HG03571 (cell line): ENCODE measurements around the gene SYNE1.
A peak's percentile ranks its signal among the peaks of the same experiment; 100 is the strongest.
"Not testable (repeated sequence)": the region's sequence is repeated elsewhere in the genome, so short reads cannot be mapped to it uniquely, and the experiment has no call there.

Experiments
- ATAC-seq: cut with Tn5 transposase; IDR thresholded peaks from one replicate; pipeline ENCODE4 v1.9.1; 2021; ENCODE audit not compliant: unreplicated experiment

The SYNE1 gene

DNA sequence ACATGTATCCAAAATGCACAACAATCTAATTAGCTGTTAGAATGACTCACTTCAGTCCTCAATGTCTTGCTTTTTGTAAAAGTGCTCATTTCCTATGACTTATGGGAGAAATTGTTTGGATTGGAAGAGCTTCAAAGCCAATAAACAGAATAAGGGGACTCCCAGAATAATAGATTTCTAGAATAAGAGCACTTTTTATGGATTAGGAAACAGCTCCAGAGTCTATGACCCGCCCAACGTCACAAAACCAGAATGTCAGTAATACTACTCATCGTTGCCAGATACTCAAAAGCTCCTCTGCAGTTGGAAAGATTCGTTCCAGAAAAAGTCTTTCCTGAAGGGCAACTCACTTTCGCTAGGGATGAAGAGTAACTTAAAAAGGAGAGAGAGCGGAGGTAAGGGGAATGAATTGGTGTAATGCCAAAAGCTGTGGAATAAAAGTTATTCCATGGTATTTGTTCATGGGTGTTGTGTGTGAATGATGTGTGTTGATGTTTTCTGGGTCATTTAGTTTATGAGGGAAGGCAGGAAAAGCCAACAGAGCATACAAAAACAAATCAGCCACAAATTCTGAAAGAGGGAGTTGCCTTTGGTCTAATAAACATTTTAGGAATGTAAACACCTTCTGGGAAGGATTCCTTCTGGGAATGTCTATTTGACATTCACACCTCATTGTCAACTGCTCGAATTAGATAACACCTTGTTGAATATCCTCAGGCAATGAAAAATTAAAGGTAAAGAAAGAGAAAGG is 64.6 kb downstream of the SYNE1 start:
- no peak for ATAC-seq

GRCh38 chr6:152571943-152572337 is 65.2 kb downstream of the SYNE1 start:
- no peak for ATAC-seq

DNA sequence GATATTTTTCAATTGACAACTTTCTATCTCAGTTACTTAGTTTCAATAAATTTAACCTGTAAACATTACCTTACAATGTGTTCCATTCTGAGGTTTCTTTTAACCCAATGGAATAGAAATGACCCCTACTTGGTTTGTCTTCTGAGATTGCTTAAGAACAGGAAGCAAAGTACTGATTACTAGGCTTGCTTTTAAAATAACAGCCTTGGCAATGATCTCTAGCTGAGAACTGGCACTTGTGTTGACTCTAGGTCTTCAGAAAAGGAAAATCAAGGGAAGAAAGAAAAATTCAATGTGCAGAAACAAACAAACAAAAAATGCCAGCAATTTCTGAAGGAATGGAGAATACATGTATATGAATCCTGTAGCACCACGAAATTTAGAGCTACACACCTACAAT is 66.1 kb downstream of the SYNE1 start:
- no peak for ATAC-seq

GRCh38 chr6:152566103-152566875 is 70.9 kb downstream of the SYNE1 start:
- ATAC-seq, result no peak

DNA sequence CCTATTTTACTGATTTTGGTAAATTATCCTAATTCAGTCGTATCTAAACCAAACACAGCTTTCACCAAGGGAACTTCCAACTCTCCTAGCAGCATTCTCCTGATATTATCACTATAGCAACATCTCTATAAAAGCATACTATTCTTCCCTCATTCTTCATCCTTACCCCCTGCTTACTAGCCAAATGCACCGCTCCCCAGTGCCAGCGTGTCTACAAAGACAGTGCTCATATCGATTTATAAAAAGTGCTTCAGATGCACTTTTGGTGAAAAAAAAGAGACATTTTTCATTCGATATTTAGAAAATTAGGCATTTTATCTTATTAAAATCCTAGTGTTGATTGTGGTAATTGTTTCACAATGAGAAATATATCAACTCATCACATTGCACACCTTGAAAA is 74.0 kb downstream of the SYNE1 start:
- ATAC-seq, result no peak

DNA sequence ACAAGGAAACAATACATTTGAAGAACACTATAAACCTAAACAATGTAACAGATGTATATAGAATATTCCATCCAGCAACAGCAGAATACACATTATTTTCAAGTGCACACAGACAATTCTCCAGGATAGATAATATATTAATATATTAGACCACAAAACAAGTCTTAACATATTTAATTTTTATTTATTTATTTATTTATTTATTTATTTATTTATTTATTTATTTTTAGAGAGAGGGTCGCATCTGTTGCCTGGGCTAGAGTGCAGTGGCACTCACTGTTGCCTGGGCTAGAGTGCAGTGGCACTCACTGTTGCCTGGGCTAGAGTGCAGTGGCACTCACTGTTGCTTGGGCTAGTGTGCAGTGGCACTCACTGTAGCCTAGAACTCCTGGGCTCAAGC is 78.4 kb downstream of the SYNE1 start:
- not testable (repeated sequence) for ATAC-seq

- no peak for ATAC-seq
Measured at GRCh38 chr6:152557502-152557901, 79.7 kb downstream of the SYNE1 start.

- ATAC-seq, result no peak
Measured at GRCh38 chr6:152554851-152555250, 82.3 kb downstream of the SYNE1 start.

DNA sequence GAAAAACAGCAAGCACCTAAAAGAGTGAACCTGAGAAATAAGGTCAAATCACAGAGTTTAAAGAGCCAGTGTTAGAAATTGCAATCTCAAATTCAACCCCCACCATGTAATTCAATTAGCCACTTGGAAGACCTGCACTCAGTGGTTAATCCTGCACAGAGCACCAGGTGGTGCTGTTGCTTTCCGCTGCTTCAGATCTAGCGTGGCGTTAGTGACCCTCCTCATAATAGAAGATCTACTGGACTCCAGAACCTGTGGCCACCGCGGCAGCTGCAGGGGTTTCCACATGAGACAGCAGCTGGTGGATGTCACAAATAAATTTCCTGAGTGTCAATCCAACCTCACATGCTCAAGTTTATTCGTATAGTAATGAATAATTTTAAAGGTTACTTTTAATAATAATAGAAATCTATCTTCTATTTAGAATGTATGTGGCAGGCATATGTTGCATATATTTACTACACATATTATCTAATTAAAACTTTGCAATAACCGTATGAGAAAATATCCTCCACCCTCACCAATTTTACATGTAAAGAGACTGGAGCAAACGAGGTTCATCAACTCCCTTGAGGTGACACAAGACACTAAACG is 84.4 kb downstream of the SYNE1 start:
- peak; percentile 77 for ATAC-seq

DNA sequence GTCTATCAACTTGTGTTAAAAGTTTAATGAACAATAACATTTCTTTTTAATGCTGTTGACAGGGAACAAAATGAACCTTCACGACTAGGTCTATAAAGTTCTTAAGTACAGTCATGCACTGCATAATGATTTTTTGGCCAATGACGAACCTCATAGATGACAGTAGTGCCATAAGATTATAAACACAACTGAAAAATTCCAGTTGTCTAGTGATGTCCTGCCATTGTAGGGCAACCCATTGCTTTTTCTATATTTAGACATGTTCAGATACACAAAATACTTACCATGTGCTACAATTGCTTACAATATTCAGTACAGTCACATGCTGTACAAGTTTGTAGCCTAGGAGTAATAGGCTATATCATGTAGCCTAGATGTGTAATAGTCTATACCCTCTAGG is 93.6 kb downstream of the SYNE1 start:
- no peak for ATAC-seq

- no peak for ATAC-seq
Measured at GRCh38 chr6:152540381-152540780, 96.8 kb downstream of the SYNE1 start.

DNA sequence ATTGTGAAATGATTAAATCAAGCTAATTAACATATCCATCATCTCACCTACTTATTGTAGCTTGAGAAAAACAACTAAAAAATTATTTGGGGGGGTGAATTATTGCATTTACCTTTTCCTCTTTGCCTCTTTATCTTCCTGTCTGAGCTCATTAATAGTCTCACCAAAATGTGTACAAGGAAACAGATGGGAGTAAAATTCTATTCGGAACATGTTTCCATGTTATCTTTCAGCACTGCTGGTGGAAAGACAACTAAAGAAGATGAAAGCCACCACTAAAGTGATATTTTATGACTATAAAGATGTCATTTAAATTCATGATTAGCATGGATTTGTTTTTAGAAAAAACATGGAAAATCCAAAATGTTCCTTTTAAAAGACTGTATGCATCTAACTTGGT is 102.6 kb downstream of the SYNE1 start:
- no peak for ATAC-seq

- no peak for ATAC-seq
Measured at GRCh38 chr6:152532556-152533422, 104.4 kb downstream of the SYNE1 start.

DNA sequence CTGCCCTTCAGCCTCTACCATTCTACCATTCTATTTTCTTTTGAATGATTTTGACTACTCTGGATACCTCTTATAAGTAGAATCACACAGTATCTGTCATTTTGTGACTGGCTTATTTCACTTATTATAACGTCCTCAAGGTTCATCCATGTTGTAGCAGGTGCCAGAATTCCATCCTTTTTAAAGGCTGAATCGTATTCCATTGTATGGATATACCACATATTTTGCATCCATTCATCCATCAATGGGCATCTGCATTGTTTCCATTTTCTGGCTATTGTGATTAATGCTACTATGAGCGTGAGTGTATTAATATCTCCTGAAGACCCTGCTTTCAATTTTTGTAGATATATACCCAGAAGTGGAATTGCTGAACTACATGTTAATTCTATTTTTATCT is 105.5 kb downstream of the SYNE1 start:
- no peak for ATAC-seq

DNA sequence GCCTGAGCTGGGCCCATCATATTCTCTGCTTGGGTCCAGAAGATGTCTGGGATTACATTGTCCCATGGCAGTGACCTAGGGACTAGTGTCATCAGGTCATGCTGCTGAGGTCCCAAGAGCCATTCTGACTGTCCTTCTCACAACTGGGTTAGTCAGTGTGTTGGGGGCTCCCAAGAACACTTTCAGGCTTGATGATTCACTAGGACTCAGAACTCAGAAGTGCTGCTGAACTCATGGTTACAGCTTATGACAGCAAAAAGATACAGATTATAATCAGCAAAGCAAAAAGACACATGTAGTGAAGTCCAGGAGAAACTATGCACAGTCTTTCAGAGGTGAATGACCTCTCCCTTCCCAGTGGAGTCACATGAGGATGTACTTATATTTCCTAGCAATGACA is 107.8 kb downstream of the SYNE1 start:
- ATAC-seq, result no peak

GRCh38 chr6:152514120-152514519 is 123.0 kb downstream of the SYNE1 start:
- not testable (repeated sequence) for ATAC-seq

DNA sequence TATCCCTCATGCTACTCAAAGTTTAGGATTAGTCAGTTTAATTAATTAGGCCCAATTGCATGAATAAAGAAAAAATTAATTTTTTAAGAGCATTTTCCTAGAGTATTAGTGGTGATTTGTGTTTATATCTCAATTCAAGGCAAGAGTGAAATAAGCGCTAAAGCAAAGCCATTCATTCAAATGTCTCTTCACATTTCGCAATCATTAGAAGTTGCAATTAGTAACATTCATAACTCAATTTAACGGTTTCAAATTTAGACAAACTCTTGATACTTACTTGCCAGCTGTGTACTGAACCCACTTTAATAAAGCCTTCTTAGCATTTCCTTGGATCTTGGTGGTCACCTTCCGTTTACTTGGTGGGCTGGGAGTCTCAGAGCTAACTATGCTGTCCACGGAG is 127.2 kb downstream of the SYNE1 start:
- no peak for ATAC-seq

DNA sequence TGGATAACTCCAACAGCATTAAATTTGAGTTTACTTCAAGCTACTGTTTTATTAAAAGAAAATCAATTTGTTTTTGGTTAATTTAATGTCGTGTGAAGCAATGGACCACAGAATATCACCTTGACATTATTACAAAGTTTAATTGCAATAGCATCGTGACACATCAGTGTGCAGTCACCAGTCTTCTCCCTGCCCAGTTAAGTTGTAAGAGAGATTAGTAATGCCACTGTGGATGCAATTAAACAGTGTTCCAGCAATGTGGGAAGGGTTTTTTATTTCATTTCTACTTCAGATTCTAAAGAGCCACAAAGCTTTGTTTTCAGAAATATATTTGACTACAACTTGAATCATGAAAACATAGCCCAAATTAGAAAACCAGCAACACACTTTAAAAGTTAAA is 128.7 kb downstream of the SYNE1 start:
- ATAC-seq, result no peak

DNA sequence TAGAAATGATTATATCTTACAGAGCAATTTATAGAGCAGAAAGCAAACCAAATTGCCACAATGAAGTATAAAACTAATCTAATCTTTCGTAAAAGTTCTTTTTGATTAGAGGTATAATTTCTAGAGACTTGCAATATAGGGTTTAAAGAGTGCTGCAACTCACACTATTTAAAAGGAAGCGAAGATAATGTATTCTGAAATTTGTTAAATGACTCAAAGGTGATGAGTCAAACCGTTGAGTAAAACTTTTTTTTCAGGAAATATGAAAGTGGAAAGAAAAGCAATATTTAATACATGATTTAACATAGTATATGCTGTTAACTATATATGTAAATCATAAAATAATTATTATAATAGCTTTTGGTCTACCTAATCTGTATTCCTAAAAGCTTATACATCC is 133.6 kb downstream of the SYNE1 start:
- ATAC-seq, result no peak

GRCh38 chr6:152502421-152503188 is 134.6 kb downstream of the SYNE1 start:
- no peak for ATAC-seq
